HepG2 (cell line): ENCODE measurements around the gene SEC14L2. TPM values are rescaled to one million over a fixed set of nuclear protein-coding genes. Genes with fewer than 3 reads are reported as not detected.
A peak's percentile ranks its signal among the peaks of the same experiment; 100 is the strongest.

Source experiments
- ARNT ChIP-seq: fragments of 450-650 bp; IDR thresholded peaks from 2 replicates; pipeline ENCODE4 v1.6.1; 2017
- EP300 ChIP-seq, 3 experiments: sonication (generic) in 1 of 3; formaldehyde crosslinking in 1 of 3; IDR thresholded peaks; 2 replicates each; pipeline versions ENCODE4 v1.5.1 to v1.6.1; 2011 to 2020; ENCODE audit warnings: low read depth in 2 of 3, low read length in 2 of 3, borderline replicate concordance in 1 of 3, improper control_type of control experiment in 1 of 3, mild to moderate bottlenecking in 1 of 3, missing genetic modification reagents in 1 of 3, moderate library complexity in 1 of 3
- GFI1 ChIP-seq: sonication (generic); formaldehyde crosslinking; IDR thresholded peaks from 2 replicates; pipeline ENCODE4 v1.5.0; 2020; ENCODE audit warnings: missing genetic modification reagents, mild to moderate bottlenecking, borderline replicate concordance
- NR2C2 ChIP-seq: sonication (generic); formaldehyde crosslinking; IDR thresholded peaks from 2 replicates; pipeline ENCODE4 v1.4.0; 2020; ENCODE audit warnings: missing genetic modification reagents, mild to moderate bottlenecking, moderate library complexity, borderline replicate concordance
- SIN3B ChIP-seq: fragments of 150-350 bp; IDR thresholded peaks from 2 replicates; pipeline ENCODE4 v1.6.1; 2014; ENCODE audit warnings: low read length
- SMYD3 ChIP-seq: sonication (generic); formaldehyde crosslinking; IDR thresholded peaks from 2 replicates; pipeline ENCODE4 v1.8.1; 2023; ENCODE audit warnings: mild to moderate bottlenecking, missing genetic modification reagents
- SP2 ChIP-seq: sonication (generic); formaldehyde crosslinking; IDR thresholded peaks from 2 replicates; pipeline ENCODE4 v1.5.1; 2020; ENCODE audit warnings: mild to moderate bottlenecking, missing genetic modification reagents
- SP4 ChIP-seq: sonication (generic); formaldehyde crosslinking; IDR thresholded peaks from 2 replicates; pipeline ENCODE4 v1.8.1; 2023; ENCODE audit warnings: mild to moderate bottlenecking, missing genetic modification reagents
- ZFP36L2 ChIP-seq: sonication (generic); formaldehyde crosslinking; IDR thresholded peaks from 2 replicates; pipeline ENCODE4 v1.4.0; 2020; ENCODE audit warnings: missing genetic modification reagents
- ZFP41 ChIP-seq: sonication (generic); formaldehyde crosslinking; IDR thresholded peaks from 2 replicates; pipeline ENCODE4 v1.4.0; 2020; ENCODE audit warnings: mild to moderate bottlenecking, missing genetic modification reagents, borderline replicate concordance
- ZNF124 ChIP-seq: sonication (generic); formaldehyde crosslinking; IDR thresholded peaks from 2 replicates; pipeline ENCODE4 v1.4.0; 2020; ENCODE audit warnings: missing genetic modification reagents
- ZNF232 ChIP-seq: sonication (generic); formaldehyde crosslinking; IDR thresholded peaks from 2 replicates; pipeline ENCODE4 v1.4.0; 2020; ENCODE audit warnings: missing genetic modification reagents, borderline replicate concordance
- ZNF251 ChIP-seq: sonication (generic); formaldehyde crosslinking; IDR thresholded peaks from 2 replicates; pipeline ENCODE4 v1.9.0; 2021; ENCODE audit warnings: mild to moderate bottlenecking, missing genetic modification reagents
- ZNF292 ChIP-seq: sonication (generic); formaldehyde crosslinking; IDR thresholded peaks from 2 replicates; pipeline ENCODE4 v1.8.1; 2022; ENCODE audit warnings: mild to moderate bottlenecking, low read depth, missing genetic modification reagents, borderline replicate concordance
- ZNF761 ChIP-seq: sonication (generic); formaldehyde crosslinking; conservative IDR thresholded peaks from 2 replicates; pipeline ENCODE4 v1.4.0; 2020; ENCODE audit warnings: mild to moderate bottlenecking, missing genetic modification reagents
- polyA plus RNA-seq, 8 experiments: library from polyadenylated mRNA; depleted of rRNA in 3 of 8; stranded (reverse) in 7 of 8; unstranded in 1 of 8; fragments of >200 nt; fragmentation: Illumina TruSeq in 4 of 8; extraction: Trizol in 4 of 8; gene quantifications; 2 replicates each; pipeline versions ENCODE4 v1.2.1 to v1.2.3, GENCODE V29; 2011 to 2016; ENCODE audit warnings: low read depth in 4 of 8, missing spikeins in 1 of 8, mixed read lengths in 1 of 8; ENCODE audit not compliant: insufficient read depth in 1 of 8
- total RNA-seq, 5 experiments: library from RNA; depleted of rRNA; stranded (reverse); fragments of >200 nt; fragmentation: Illumina TruSeq; extraction: Trizol; gene quantifications; 2 replicates each; pipeline ENCODE4 v1.2.3, GENCODE V29; 2016; ENCODE audit warnings: low read depth in 1 of 5
- TF ChIP-seq, protein P1 (sequence below): sonication (generic); formaldehyde crosslinking; IDR thresholded peaks from 2 replicates; pipeline ENCODE4 v1.5.0; 2020; ENCODE audit warnings: mild to moderate bottlenecking, missing genetic modification reagents, moderate library complexity
- TF ChIP-seq, protein P2 (sequence below): sonication (generic); formaldehyde crosslinking; conservative IDR thresholded peaks from 2 replicates; pipeline ENCODE4 v1.4.0; 2020; ENCODE audit warnings: missing genetic modification reagents
- TF ChIP-seq, protein P3 (sequence below): sonication (generic); formaldehyde crosslinking; IDR thresholded peaks from 2 replicates; pipeline ENCODE4 v1.5.1; 2020; ENCODE audit warnings: mild to moderate bottlenecking, moderate library complexity, missing genetic modification reagents
- TF ChIP-seq, protein P4 (sequence below): IDR thresholded peaks from 2 replicates; pipeline ENCODE4 v1.6.1; 2012; ENCODE audit warnings: inconsistent platforms
- TF ChIP-seq, protein P5 (sequence below): sonication (generic); formaldehyde crosslinking; IDR thresholded peaks from 2 replicates; pipeline ENCODE4 v1.8.0; 2022; ENCODE audit warnings: mild to moderate bottlenecking, missing genetic modification reagents, borderline replicate concordance

The SEC14L2 gene
- total and polyA plus RNA-seq, 2 of the 13 experiments (the other 11 are each of a cell fraction or from before 2014, with no cell fraction given): 4.1 to 5.1 TPM

DNA sequence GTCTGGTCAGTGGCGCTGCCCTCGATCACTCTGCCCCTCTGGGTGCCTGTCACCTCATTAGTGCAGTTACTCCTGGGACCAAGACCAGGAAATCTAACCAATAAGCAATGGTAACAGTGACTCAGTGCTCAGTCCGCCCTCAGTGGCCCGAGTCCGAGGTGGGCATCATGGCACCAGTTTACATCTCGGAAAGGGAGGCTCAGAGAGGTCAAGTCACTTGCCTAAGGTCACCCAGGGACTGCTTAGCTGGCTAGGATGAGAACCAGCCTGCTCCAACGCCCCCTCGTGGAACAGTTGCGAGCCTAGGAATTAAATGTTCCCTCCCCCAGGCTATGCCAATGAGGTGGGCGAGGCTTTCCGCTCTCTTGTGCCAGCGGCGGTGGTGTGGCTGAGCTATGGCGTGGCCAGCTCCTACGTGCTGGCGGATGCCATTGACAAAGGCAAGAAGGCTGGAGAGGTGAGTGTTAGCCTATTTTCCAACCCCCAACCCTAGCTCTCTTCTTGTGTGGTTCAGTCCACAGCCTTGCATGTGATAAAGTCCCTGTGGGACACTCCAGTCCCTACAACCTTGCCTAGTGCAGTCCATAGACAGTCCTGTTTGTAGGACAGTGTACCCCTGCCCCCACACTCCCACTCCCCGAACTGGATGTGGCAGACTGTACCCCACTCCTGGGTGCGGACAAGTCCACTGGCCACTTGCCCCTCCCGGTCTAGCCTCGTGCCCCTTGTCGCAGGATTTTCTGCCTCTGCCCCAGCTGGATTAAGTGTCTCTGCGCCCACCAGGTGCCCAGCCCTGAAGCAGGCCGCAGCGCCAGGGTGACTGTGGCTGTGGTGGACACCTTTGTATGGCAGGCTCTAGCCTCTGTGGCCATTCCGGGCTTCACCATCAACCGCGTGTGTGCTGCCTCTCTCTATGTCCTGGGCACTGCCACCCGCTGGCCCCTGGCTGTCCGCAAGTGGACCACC lies 29.9 kb downstream of the SEC14L2 start (continued):
- TF ChIP-seq ZNF292 (CRISPR knock-in tag): no peak; the same call in 1 of the 2 replicates
- TF ChIP-seq ARNT: no peak
- no peak for TF ChIP-seq EP300 (IDR thresholded peaks at IDR 0.05; ENCODE audit: low read depth in 2 of 2, low read length in 2 of 2)
- TF ChIP-seq EP300 (CRISPR knock-in tag; IDR thresholded peaks at IDR 0.05; ENCODE audit: borderline replicate concordance): no peak
- TF ChIP-seq ZFP36L2 (CRISPR knock-in tag): no peak
- no peak; the same call in 1 of the 2 replicates for TF ChIP-seq SP4 (CRISPR knock-in tag)
- no peak for TF ChIP-seq ZFP41 (CRISPR knock-in tag)
- no peak for TF ChIP-seq SIN3B
- no peak for TF ChIP-seq ZNF124 (CRISPR knock-in tag)
- TF ChIP-seq ZNF761 (CRISPR knock-in tag): 0 out of 2 replicates have a peak, but pooled peaks have one; percentile 17
- TF ChIP-seq, protein P1, sequence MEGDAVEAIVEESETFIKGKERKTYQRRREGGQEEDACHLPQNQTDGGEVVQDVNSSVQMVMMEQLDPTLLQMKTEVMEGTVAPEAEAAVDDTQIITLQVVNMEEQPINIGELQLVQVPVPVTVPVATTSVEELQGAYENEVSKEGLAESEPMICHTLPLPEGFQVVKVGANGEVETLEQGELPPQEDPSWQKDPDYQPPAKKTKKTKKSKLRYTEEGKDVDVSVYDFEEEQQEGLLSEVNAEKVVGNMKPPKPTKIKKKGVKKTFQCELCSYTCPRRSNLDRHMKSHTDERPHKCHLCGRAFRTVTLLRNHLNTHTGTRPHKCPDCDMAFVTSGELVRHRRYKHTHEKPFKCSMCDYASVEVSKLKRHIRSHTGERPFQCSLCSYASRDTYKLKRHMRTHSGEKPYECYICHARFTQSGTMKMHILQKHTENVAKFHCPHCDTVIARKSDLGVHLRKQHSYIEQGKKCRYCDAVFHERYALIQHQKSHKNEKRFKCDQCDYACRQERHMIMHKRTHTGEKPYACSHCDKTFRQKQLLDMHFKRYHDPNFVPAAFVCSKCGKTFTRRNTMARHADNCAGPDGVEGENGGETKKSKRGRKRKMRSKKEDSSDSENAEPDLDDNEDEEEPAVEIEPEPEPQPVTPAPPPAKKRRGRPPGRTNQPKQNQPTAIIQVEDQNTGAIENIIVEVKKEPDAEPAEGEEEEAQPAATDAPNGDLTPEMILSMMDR (CRISPR knock-in tag): peak; percentile 76
- TF ChIP-seq, protein P2, sequence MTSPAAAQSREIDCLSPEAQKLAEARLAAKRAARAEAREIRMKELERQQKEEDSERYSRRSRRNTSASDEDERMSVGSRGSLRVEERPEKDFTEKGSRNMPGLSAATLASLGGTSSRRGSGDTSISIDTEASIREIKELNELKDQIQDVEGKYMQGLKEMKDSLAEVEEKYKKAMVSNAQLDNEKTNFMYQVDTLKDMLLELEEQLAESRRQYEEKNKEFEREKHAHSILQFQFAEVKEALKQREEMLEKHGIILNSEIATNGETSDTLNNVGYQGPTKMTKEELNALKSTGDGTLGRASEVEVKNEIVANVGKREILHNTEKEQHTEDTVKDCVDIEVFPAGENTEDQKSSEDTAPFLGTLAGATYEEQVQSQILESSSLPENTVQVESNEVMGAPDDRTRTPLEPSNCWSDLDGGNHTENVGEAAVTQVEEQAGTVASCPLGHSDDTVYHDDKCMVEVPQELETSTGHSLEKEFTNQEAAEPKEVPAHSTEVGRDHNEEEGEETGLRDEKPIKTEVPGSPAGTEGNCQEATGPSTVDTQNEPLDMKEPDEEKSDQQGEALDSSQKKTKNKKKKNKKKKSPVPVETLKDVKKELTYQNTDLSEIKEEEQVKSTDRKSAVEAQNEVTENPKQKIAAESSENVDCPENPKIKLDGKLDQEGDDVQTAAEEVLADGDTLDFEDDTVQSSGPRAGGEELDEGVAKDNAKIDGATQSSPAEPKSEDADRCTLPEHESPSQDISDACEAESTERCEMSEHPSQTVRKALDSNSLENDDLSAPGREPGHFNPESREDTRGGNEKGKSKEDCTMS (CRISPR knock-in tag): no peak
- TF ChIP-seq, protein P3, sequence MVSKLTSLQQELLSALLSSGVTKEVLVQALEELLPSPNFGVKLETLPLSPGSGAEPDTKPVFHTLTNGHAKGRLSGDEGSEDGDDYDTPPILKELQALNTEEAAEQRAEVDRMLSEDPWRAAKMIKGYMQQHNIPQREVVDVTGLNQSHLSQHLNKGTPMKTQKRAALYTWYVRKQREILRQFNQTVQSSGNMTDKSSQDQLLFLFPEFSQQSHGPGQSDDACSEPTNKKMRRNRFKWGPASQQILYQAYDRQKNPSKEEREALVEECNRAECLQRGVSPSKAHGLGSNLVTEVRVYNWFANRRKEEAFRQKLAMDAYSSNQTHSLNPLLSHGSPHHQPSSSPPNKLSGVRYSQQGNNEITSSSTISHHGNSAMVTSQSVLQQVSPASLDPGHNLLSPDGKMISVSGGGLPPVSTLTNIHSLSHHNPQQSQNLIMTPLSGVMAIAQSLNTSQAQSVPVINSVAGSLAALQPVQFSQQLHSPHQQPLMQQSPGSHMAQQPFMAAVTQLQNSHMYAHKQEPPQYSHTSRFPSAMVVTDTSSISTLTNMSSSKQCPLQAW: no peak
- TF ChIP-seq SMYD3 (CRISPR knock-in tag): no peak
- no peak for TF ChIP-seq ZNF251
- no peak for TF ChIP-seq SP2 (CRISPR knock-in tag)
- TF ChIP-seq, protein P4, sequence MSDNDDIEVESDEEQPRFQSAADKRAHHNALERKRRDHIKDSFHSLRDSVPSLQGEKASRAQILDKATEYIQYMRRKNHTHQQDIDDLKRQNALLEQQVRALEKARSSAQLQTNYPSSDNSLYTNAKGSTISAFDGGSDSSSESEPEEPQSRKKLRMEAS: no peak
- TF ChIP-seq, protein P5, sequence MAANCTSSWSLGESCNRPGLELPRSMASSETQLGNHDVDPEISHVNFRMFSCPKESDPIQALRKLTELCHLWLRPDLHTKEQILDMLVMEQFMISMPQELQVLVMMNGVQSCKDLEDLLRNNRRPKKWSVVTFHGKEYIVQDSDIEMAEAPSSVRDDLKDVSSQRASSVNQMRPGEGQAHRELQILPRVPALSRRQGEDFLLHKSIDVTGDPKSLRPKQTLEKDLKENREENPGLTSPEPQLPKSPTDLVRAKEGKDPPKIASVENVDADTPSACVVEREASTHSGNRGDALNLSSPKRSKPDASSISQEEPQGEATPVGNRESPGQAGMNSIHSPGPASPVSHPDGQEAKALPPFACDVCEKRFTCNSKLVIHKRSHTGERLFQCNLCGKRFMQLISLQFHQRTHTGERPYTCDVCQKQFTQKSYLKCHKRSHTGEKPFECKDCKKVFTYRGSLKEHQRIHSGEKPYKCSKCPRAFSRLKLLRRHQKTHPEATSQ (CRISPR knock-in tag): no peak
- no peak for TF ChIP-seq GFI1 (CRISPR knock-in tag)
- no peak for TF ChIP-seq NR2C2 (CRISPR knock-in tag)
- no peak for TF ChIP-seq ZNF232 (CRISPR knock-in tag)
